Esophagus squamous epithelium (tissue), 5 donors: ENCODE data around the gene CCDC154. TPM values are rescaled to one million over a fixed set of nuclear protein-coding genes. Genes with fewer than 3 reads are reported as not detected.

ENCODE experiments used
- DNase-seq: peaks from one replicate; lab custom pipeline; 2025; lab: John Stamatoyannopoulos, UW
- H3K27ac ChIP-seq, 4 donors: fragments of 200-600 bp; sonication (generic); one replicate each; pipeline ENCODE4 v1.5.1; 2016 to 2019; ENCODE audit warnings: mild to moderate bottlenecking in 1 of 4
- H3K27me3 ChIP-seq, 4 donors: fragments of 200-600 bp; sonication (generic); 1 replicate in 3 of 4; 2 replicates in 1 of 4; pipeline versions ENCODE4 v1.5.1 to v1.6.0; 2017 to 2021; ENCODE audit warnings: antibody characterized with exemption in 1 of 4
- H3K36me3 ChIP-seq, 3 donors: fragments of 200-600 bp; sonication (generic); one replicate each; pipeline ENCODE4 v1.5.1; 2016 to 2019
- H3K4me1 ChIP-seq, 3 donors: fragments of 200-600 bp; sonication (generic); one replicate each; pipeline ENCODE4 v1.5.1; 2017 to 2019
- H3K4me3 ChIP-seq, 4 donors: fragments of 200-600 bp; sonication (generic); 1 replicate in 3 of 4; 2 replicates in 1 of 4; pipeline ENCODE4 v1.5.1; 2016 to 2019; ENCODE audit warnings: mild to moderate bottlenecking in 2 of 4, moderate library complexity in 1 of 4
- H3K9me3 ChIP-seq, 3 donors: fragments of 200-600 bp; sonication (generic); one replicate each; pipeline ENCODE4 v1.5.1; 2016 to 2019
- POLR2A ChIP-seq, 4 donors: fragments of 450-650 bp; IDR thresholded peaks; one replicate each; pipeline ENCODE4 v1.6.1; 2017; ENCODE audit warnings: antibody characterized with exemption in 4 of 4, mild to moderate bottlenecking in 4 of 4, moderate library complexity in 3 of 4
- WGBS, 2 donors: methylation state at CpG; one replicate each; pipeline ENCODE4 v1.1.5; 2018; 5-methylcytosine and 5-hydroxymethylcytosine counted together
- intact Hi-C: fragments of 100-400 bp; cut with DNase I; formaldehyde crosslinking; loops from one replicate; pipeline ENCODE4 v1.15.0; 2022
- total RNA-seq, 4 donors: library from RNA; depleted of rRNA; stranded (reverse); fragments of >200 nt; gene quantifications; one replicate each; pipeline ENCODE4 v1.1.0, GENCODE V29; 2016
- TF ChIP-seq, protein P1 (sequence below), 6 experiments: fragments of 450-650 bp in 4 of 6; fragments of 200-600 bp in 2 of 6; sonication (generic) in 2 of 6; IDR thresholded peaks; one replicate each; pipeline ENCODE4 v1.5.1; 2016 to 2019; ENCODE audit warnings: antibody characterized with exemption in 6 of 6, mild to moderate bottlenecking in 4 of 6, moderate library complexity in 4 of 6
- donor health status: DM: yes; HTN: yes; CAD: no.

Gene CCDC154
- total RNA-seq, 4 donors from 2014 or later: 0.95 TPM; not detected in 3

DNA sequence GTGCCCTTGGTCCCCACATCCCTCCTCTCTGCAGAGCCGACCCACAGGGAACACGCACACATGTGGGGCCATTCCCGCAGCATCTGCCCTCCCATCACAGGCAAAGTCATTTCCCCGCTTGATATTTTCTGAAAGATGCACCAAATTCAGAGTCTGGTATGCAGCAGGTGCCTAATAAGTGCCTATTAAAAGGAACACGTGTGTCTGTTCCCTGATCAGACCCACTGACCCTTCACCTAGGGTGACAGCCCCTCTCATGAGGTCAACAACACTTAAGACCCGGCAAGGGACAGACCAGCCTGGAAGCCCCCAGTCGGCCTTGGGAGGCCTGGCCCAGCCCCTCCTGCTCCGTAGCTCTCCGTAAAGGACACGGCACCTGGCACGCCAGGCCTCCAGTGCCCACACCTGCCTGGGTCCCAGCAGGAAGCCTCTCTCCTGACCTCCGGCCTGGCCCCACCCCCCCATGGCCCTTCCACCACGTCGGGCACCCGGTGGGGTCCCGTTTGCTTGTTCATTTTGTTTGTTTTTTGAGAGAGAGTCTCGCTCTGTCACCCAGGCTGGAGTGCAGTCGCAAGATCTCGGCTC is 49.9 kb downstream of the CCDC154 start:
- TF ChIP-seq POLR2A (IDR thresholded peaks at IDR 0.05): no peak
- TF ChIP-seq, protein P1, sequence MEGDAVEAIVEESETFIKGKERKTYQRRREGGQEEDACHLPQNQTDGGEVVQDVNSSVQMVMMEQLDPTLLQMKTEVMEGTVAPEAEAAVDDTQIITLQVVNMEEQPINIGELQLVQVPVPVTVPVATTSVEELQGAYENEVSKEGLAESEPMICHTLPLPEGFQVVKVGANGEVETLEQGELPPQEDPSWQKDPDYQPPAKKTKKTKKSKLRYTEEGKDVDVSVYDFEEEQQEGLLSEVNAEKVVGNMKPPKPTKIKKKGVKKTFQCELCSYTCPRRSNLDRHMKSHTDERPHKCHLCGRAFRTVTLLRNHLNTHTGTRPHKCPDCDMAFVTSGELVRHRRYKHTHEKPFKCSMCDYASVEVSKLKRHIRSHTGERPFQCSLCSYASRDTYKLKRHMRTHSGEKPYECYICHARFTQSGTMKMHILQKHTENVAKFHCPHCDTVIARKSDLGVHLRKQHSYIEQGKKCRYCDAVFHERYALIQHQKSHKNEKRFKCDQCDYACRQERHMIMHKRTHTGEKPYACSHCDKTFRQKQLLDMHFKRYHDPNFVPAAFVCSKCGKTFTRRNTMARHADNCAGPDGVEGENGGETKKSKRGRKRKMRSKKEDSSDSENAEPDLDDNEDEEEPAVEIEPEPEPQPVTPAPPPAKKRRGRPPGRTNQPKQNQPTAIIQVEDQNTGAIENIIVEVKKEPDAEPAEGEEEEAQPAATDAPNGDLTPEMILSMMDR (IDR thresholded peaks at IDR 0.05): no peak
- Histone ChIP-seq H3K27me3 (no peaks in the 10 kb centered on the region), H3K36me3 (peaks cover 12 to 97% (median 41%) of the 10 kb centered on the region in 3 donors), H3K9me3 (no peaks in the 10 kb centered on the region), H3K4me3 (no peak overlapping the region), H3K4me1 (no peaks in the 10 kb centered on the region), H3K27ac (no peak overlapping the region)
- WGBS, 2 donors: 89 to 90% methylated on average over 10 to 13 of the region's 19 CpGs
- intact Hi-C loops: no loop called here
- DNase-seq: no peak

- H3K4me3 ChIP-seq: no peak overlapping the region
- intact Hi-C loops: no loop called here
- DNase-seq: no peak
- TF ChIP-seq, protein P1 (IDR thresholded peaks at IDR 0.05): no peak
- TF ChIP-seq POLR2A (IDR thresholded peaks at IDR 0.05): no peak
- no peaks in the 10 kb centered on the region for H3K9me3 ChIP-seq
- H3K36me3 ChIP-seq: peaks cover 4 to 97% (median 37%) of the 10 kb centered on the region in 3 donors
- 90% methylated on average over 7 of the region's 21 CpGs; no CpG with 5 or more reads in 1 of the 2 donors for WGBS, 2 donors
- no peaks in the 10 kb centered on the region for H3K27me3 ChIP-seq
- no peak overlapping the region for H3K27ac ChIP-seq
- no peaks in the 10 kb centered on the region for H3K4me1 ChIP-seq
These were observed 50.7 kb downstream of the CCDC154 start for GRCh38 chr16:1393613-1394176.

- Histone ChIP-seq H3K27ac (no peak overlapping the region), H3K27me3 (no peaks in the 10 kb centered on the region), H3K4me1 (no peaks in the 10 kb centered on the region), H3K9me3 (no peaks in the 10 kb centered on the region), H3K4me3 (no peak overlapping the region), H3K36me3 (peaks cover 4 to 97% (median 35%) of the 10 kb centered on the region in 3 donors)
- no peak for DNase-seq
- 90% methylated on average over 8 to 11 of the region's 17 CpGs for WGBS, 2 donors
- intact Hi-C loops: no loop called here
- TF ChIP-seq, protein P1 (IDR thresholded peaks at IDR 0.05): no peak
- TF ChIP-seq POLR2A (IDR thresholded peaks at IDR 0.05): no peak
These were observed 51.5 kb downstream of the CCDC154 start for GRCh38 chr16:1392826-1393225.

- no peak for TF ChIP-seq POLR2A (IDR thresholded peaks at IDR 0.05)
- TF ChIP-seq, protein P1 (IDR thresholded peaks at IDR 0.05): no peak
- Histone ChIP-seq H3K4me3 (no peak overlapping the region), H3K27me3 (no peaks in the 10 kb centered on the region), H3K9me3 (no peaks in the 10 kb centered on the region), H3K4me1 (no peaks in the 10 kb centered on the region), H3K36me3 (peaks cover 4 to 100% (median 28%) of the 10 kb centered on the region in 3 donors), H3K27ac (no peak overlapping the region)
- 87 to 94% methylated on average over 18 to 28 of the region's 28 CpGs for WGBS, 2 donors
- intact Hi-C loops: no loop called here
- no peak for DNase-seq
These were observed 54.0 kb downstream of the CCDC154 start for GRCh38 chr16:1390239-1390779.

DNA sequence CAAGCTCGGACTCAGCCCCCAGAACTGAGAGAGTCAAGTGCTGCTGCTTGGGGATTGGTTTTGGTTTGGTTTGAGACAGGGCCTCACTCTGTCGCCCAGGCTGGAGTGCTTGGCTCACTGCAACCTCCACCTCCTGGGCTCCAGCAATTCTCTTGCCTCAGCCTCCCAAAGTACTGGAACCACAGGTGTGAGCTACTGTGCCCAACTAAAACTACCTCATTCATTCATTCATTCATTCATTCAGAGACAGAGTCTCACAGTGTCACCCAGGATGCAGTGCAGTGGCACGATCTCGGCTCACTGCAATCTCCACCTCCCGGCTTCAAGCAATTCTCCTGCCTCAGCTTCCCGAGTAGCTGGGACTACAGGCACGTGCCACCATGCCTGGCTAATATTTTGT is 54.6 kb downstream of the CCDC154 start:
- Histone ChIP-seq H3K4me1 (no peaks in the 10 kb centered on the region), H3K9me3 (no peaks in the 10 kb centered on the region), H3K4me3 (no peak overlapping the region), H3K36me3 (peaks cover 4 to 100% (median 32%) of the 10 kb centered on the region in 3 donors), H3K27ac (no peak overlapping the region), H3K27me3 (no peaks in the 10 kb centered on the region)
- 77 to 89% methylated on average over 3 to 6 of the region's 7 CpGs for WGBS, 2 donors
- no peak for DNase-seq
- intact Hi-C loops: no loop called here
- no peak for TF ChIP-seq POLR2A (IDR thresholded peaks at IDR 0.05)
- TF ChIP-seq, protein P1 (IDR thresholded peaks at IDR 0.05): no peak
